GM10266 (cell line): ENCODE data around the gene LHX3.
"Not testable (repeated sequence)": the region's sequence is repeated elsewhere in the genome, so short reads cannot be mapped to it uniquely, and the experiment has no call there.

ENCODE experiments used
- DNase-seq: peaks from one replicate; pipeline ENCODE4 v3.0.0; 2012; ENCODE audit errors: extremely low spot score
- TF ChIP-seq, protein P1 (sequence below): IDR thresholded peaks from 2 replicates; pipeline ENCODE4 v1.5.1; 2012; ENCODE audit warnings: mild to moderate bottlenecking, low read depth; ENCODE audit not compliant: control insufficient read depth, insufficient read depth; ENCODE audit errors: missing control alignments

Gene LHX3

DNA sequence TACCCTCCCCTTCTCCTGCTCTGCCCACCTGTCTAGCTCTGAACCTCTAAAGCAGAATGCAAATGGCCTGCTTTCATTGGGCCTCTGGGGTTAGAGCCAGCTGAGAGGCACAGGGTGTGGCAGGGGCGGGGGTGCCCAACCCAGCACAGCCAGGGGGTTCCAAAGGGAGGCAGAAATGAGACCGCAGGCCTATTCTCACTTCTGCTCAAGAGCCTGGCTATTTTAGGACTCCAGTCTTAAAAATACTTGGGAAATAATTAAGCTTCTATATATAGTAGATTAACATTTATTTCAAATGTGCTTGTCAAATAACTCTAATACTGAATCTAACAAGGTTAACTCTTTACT is 35.0 kb upstream of the LHX3 start:
- DNase-seq = no peak
- TF ChIP-seq, protein P1, sequence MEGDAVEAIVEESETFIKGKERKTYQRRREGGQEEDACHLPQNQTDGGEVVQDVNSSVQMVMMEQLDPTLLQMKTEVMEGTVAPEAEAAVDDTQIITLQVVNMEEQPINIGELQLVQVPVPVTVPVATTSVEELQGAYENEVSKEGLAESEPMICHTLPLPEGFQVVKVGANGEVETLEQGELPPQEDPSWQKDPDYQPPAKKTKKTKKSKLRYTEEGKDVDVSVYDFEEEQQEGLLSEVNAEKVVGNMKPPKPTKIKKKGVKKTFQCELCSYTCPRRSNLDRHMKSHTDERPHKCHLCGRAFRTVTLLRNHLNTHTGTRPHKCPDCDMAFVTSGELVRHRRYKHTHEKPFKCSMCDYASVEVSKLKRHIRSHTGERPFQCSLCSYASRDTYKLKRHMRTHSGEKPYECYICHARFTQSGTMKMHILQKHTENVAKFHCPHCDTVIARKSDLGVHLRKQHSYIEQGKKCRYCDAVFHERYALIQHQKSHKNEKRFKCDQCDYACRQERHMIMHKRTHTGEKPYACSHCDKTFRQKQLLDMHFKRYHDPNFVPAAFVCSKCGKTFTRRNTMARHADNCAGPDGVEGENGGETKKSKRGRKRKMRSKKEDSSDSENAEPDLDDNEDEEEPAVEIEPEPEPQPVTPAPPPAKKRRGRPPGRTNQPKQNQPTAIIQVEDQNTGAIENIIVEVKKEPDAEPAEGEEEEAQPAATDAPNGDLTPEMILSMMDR = no peak

DNA sequence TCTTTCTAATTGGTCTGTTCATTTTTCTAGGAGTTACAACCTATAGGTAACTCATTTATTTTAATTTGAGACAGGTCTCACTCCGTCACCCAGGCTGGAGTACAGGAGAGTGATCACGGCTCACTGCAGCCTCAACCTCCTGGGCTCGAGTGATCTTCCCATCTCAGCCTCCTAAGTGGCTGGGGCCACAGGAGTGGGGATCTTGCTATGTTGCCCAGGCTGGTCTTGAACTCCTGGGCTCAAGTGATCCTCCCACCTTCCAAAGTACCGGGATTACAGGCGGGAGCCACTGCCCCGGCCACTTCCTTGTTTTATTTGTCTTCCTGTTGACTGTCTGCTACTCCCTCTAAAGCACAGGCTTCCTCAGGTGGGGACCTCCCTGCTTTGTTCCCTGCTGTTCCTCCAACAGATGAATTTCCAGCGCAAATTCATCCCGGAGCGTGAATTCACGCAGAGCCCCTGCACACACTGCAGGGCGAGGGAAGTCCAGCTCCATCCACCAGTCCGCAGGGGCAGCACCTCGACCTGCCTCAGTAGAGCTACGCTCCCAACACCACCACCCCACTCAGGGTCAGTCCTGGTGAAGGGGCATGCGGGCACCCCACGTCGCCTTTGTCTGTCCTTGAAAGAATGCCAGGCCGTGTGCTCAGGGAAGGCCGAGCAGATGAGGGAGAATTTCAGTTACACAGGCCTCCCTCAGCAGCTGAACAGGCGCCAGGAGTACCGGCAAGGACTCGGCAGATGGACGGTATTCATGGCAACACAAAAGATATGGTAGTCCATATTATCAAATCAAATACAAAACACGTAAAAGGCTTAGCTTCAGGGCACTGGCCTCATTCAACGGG is 34.4 kb upstream of the LHX3 start:
- no peak for DNase-seq
- TF ChIP-seq, protein P1 = no peak

DNA sequence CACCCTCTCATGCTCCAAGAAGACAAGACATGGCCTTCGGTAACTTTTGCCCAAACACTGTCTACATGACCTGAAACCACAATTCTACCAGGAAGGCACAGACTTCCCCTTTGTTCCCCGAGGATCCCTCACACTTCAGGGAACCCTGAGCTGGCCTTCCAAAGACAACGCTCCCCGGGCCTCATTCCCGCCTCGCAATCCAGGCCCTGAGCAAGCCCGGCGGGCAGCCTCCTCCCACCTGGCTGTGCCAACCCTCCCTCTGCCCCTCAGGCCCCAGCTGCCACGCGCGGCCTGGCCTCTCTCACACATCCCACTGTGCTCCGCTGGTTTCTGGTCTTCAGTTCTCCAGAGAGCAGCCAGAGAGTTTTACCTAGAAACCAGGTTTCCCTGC is 33.4 kb upstream of the LHX3 start:
- TF ChIP-seq, protein P1 = no peak
- no peak for DNase-seq

DNA sequence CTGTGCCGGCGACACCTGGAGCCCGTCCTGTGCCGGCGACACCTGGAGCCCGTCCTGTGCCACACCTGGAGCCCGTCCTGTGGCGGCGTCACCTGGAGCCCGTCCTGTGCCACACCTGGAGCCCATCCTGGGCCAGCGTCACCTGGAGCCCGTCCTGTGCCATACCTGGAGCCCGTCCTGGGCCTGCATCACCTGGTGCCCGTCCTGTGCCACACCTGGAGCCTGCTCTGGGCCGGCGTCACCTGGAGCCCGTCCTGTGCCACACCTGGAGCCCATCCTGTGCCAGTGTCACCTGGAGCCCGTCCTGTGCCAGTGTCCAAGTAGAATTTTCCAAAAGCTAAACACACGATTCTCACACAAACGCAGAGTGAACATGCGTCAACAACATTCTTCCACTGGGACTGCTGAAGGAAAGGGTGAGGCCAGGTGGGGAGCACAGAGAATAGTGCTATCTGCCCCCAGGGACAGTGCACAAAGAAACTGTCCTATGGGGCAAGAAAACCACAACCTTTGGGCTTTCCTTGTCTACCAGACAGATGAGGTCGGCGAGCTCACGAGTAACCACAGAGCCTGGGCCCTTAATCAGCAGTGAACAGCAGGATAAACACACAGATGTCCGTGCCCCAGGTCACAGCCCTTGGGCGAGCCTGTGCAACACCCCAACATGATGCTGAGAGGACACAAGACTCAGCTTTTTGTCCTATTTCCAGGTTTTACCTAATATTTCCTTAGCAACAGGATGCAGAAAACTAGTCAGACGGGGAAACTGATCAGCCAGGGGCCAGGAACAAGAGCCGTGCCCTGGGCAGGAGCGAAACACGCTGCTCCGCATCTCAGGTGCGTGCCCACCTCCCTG is 32.8 kb upstream of the LHX3 start:
- TF ChIP-seq, protein P1 = no peak
- no peak for DNase-seq

DNA sequence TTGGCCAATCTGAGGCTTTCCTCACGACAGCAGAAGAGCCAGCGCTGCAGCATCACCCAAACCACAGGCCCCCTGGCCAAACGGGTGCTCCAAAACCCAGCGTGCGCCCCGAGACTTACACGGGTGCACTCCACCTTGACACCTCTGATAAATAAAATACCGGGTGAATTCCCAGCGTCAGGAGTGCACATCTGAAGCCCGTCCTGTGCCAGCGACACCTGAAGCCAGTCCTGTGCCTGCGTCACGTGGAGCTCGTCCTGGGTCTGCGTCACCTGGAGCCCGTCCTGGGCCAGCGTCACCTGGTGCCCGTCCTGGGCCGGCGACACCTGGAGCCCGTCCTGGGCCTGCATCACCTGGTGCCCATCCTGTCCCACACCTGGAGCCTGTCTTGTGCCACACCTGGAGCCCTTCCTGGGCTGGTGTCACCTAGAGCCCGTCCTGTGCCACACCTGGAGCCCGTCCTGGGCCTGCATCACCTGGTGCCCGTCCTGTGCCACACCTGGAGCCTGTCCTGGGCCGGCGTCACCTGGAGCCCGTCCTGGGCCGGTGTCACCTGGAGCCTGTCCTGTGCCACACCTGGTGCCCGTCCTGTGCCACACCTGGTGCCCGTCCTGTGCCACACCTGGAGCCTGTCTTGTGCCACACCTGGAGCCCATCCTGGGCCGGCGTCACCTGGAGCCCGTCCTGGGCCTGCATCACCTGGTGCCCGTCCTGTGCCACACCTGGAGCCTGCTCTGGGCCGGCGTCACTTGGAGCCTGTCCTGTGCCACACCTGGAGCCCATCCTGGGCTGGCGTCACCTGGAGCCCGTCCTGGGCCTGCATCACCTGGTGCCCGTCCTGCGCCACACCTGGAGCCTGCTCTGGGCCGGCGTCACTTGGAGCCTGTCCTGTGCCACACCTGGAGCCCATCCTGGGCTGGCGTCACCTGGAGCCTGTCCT is 31.8 kb upstream of the LHX3 start:
- DNase-seq = not testable (repeated sequence)

DNA sequence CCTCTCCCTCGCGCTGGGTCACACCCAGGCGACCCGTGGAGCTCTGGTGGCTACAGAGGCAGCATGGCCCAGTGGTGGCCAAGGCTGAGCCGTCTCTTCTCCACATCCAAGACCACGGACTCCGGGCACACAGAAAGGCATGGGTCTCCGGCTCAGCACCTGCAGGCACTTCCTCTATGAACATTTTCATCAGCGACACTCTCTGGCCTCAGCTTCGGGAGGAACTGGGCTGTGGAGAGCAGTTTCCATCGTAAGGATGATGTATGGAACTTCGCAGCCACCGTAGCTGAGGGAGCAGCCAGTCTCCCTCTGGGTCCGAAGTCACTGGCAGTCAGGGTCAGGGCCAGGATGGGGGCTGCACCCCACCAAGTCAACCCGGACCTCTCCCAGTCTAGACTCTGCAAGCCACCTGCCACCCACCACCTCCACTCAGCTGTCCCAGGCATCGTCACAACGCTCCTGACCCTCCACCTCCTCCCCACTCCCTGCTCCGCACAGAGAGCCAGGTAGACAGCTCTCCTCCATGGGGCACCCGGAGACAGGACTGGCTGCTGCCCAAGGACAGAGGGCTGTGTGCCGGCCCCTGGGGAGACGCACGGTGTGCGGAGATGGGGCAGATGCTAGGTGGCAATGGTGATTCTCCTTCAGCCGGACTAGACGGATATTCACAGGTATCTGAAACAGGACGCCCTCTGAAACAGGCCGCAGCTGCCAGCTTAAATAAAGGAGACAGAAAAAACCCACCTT is 31.0 kb upstream of the LHX3 start:
- no peak for DNase-seq
- TF ChIP-seq, protein P1 = no peak
